ENCODE results near the gene PCDHGA6.

DNA sequence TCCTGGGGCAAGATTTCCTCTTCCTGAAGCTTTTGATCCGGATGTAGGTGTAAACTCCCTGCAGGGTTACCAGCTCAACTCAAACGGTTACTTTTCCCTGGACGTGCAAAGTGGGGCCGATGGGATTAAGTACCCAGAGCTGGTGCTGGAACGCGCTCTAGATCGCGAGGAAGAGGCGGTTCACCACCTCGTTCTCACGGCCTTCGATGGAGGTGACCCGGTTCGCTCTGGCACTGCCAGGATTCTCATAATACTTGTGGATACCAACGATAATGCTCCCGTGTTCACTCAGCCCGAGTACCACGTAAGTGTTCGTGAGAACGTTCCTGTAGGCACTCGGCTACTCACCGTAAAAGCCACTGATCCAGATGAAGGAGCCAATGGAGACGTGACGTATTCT lies 18.1 kb upstream of the PCDHGA6 start:
- TF ChIP-seq, protein P1, sequence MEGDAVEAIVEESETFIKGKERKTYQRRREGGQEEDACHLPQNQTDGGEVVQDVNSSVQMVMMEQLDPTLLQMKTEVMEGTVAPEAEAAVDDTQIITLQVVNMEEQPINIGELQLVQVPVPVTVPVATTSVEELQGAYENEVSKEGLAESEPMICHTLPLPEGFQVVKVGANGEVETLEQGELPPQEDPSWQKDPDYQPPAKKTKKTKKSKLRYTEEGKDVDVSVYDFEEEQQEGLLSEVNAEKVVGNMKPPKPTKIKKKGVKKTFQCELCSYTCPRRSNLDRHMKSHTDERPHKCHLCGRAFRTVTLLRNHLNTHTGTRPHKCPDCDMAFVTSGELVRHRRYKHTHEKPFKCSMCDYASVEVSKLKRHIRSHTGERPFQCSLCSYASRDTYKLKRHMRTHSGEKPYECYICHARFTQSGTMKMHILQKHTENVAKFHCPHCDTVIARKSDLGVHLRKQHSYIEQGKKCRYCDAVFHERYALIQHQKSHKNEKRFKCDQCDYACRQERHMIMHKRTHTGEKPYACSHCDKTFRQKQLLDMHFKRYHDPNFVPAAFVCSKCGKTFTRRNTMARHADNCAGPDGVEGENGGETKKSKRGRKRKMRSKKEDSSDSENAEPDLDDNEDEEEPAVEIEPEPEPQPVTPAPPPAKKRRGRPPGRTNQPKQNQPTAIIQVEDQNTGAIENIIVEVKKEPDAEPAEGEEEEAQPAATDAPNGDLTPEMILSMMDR (IDR thresholded peaks at IDR 0.05): no peak
- no peak for TF ChIP-seq EZH2 (IDR thresholded peaks at IDR 0.05)

Measured in neural progenitor cell (in vitro differentiated cells).